Neural progenitor cell (in vitro differentiated cells): Measurements from ENCODE around the gene HYI. TPM values are rescaled to one million over a fixed set of nuclear protein-coding genes. Genes with fewer than 3 reads are reported as not detected.

Experiments
- DNase-seq: peaks from one replicate; pipeline ENCODE4 v3.0.0-alpha.2; 2016; ENCODE audit warnings: low spot score
- H2AFZ ChIP-seq: fragments of 200-600 bp; sonication (generic); replicated peaks from 2 replicates; pipeline ENCODE4 v1.6.1; 2016; ENCODE audit warnings: antibody characterized with exemption
- H3F3A ChIP-seq: fragments of 200-600 bp; sonication (generic); 2 replicates; pipeline ENCODE4 v1.6.1; 2016; ENCODE audit warnings: antibody characterized with exemption, low read depth
- H3K27ac ChIP-seq: fragments of 200-600 bp; sonication (generic); 2 replicates; pipeline ENCODE4 v1.5.1; 2016; ENCODE audit warnings: mild to moderate bottlenecking
- H3K27me3 ChIP-seq: fragments of 200-600 bp; sonication (generic); 2 replicates; pipeline ENCODE4 v1.6.1; 2016; ENCODE audit warnings: mild to moderate bottlenecking, moderate library complexity
- H3K36me3 ChIP-seq: fragments of 200-600 bp; sonication (generic); 2 replicates; pipeline ENCODE4 v1.5.1; 2016
- H3K4me1 ChIP-seq: fragments of 200-600 bp; sonication (generic); 2 replicates; pipeline ENCODE4 v1.6.1; 2016; ENCODE audit warnings: mixed run types
- H3K4me2 ChIP-seq: fragments of 200-600 bp; sonication (generic); 2 replicates; pipeline ENCODE4 v1.6.1; 2016
- H3K4me3 ChIP-seq: fragments of 200-600 bp; sonication (generic); 2 replicates; pipeline ENCODE4 v1.5.1; 2016
- H3K79me2 ChIP-seq: fragments of 200-600 bp; sonication (generic); 2 replicates; pipeline ENCODE4 v1.6.1; 2016; ENCODE audit warnings: low read depth
- H3K9ac ChIP-seq: fragments of 200-600 bp; sonication (generic); 2 replicates; pipeline ENCODE4 v1.6.1; 2016
- H3K9me3 ChIP-seq: fragments of 200-600 bp; sonication (generic); 2 replicates; pipeline ENCODE4 v1.5.1; 2016; ENCODE audit warnings: low read depth
- H4K20me1 ChIP-seq: fragments of 200-600 bp; sonication (generic); 2 replicates; pipeline ENCODE4 v1.6.1; 2016; ENCODE audit warnings: low read depth
- H3K27ac Mint-ChIP-seq: 3 replicates; pipeline ENCODE4 v1.8.0; 2021; ENCODE audit warnings: mixed read lengths
- H3K27me3 Mint-ChIP-seq: 2 replicates; pipeline ENCODE4 v1.8.0; 2022; ENCODE audit warnings: low read depth, mild to moderate bottlenecking, inconsistent platforms, moderate library complexity, mixed read lengths; ENCODE audit not compliant: insufficient read depth
- H3K36me3 Mint-ChIP-seq: 3 replicates; pipeline ENCODE4 v1.8.0; 2021; ENCODE audit warnings: mixed read lengths
- H3K4me1 Mint-ChIP-seq: 3 replicates; pipeline ENCODE4 v1.8.0; 2021; ENCODE audit warnings: mixed read lengths
- H3K4me3 Mint-ChIP-seq: 3 replicates; pipeline ENCODE4 v1.8.0; 2021; ENCODE audit warnings: mild to moderate bottlenecking, moderate library complexity, mixed read lengths
- H3K9me3 Mint-ChIP-seq: 3 replicates; pipeline ENCODE4 v1.8.0; 2020; ENCODE audit warnings: mixed read lengths
- CTCF ChIP-seq: fragments of 200-600 bp; sonication (generic); IDR thresholded peaks from 2 replicates; pipeline ENCODE4 v1.5.1; 2017; ENCODE audit warnings: antibody characterized with exemption, mild to moderate bottlenecking
- EZH2 ChIP-seq: fragments of 200-600 bp; sonication (generic); IDR thresholded peaks from 2 replicates; pipeline ENCODE4 v1.6.1; 2017; ENCODE audit warnings: antibody characterized with exemption, mild to moderate bottlenecking, moderate library complexity
- EZH2phosphoT487 ChIP-seq: fragments of 200-600 bp; sonication (generic); IDR thresholded peaks from 2 replicates; pipeline ENCODE4 v1.6.1; 2017; ENCODE audit warnings: antibody characterized with exemption
- total RNA-seq: library from RNA; depleted of rRNA; stranded (reverse); fragments of >200 nt; gene quantifications from 2 replicates; pipeline ENCODE4 v1.2.3, GENCODE V29; 2015; ENCODE audit warnings: low replicate concordance

HYI gene
- total RNA-seq, 1 donor from 2014 or later: 10.3 TPM

GRCh38 chr1:43441894-43442637, 11.7 kb downstream of the HYI start:
- no peak overlapping the region for H3K4me3 ChIP-seq
- H3K4me1 Mint-ChIP-seq: peaks cover 25% of the 10 kb centered on the region
- H2AFZ ChIP-seq: no peak overlapping the region
- H3K36me3 Mint-ChIP-seq: peaks cover 35% of the 10 kb centered on the region
- H3K9me3 Mint-ChIP-seq: no peaks in the 10 kb centered on the region
- no peak for DNase-seq
- peaks cover 5% of the 10 kb centered on the region for H3K27me3 Mint-ChIP-seq
- H3K9me3 ChIP-seq: no peaks in the 10 kb centered on the region
- H3K9ac ChIP-seq: no peak overlapping the region
- TF ChIP-seq EZH2phosphoT487 (no peak), CTCF (no peak), EZH2 (no peak)
- H4K20me1 ChIP-seq: peaks cover 3% of the 10 kb centered on the region
- H3K4me2 ChIP-seq: no peak overlapping the region
- H3K36me3 ChIP-seq: no peaks in the 10 kb centered on the region
- H3K4me1 ChIP-seq: peaks cover 5% of the 10 kb centered on the region
- no peak overlapping the region for H3K27ac Mint-ChIP-seq
- no peak overlapping the region for H3K27ac ChIP-seq
- H3K79me2 ChIP-seq: no peaks in the 10 kb centered on the region
- H3F3A ChIP-seq: no peaks in the 10 kb centered on the region
- H3K27me3 ChIP-seq: no peaks in the 10 kb centered on the region
- no peak overlapping the region for H3K4me3 Mint-ChIP-seq

GRCh38 chr1:43441166-43441893, 12.4 kb downstream of the HYI start:
- Histone ChIP-seq H3K79me2 (no peaks in the 10 kb centered on the region), H2AFZ (no peak overlapping the region), H4K20me1 (peaks cover 3% of the 10 kb centered on the region), H3K4me1 (peaks cover 5% of the 10 kb centered on the region), H3F3A (no peaks in the 10 kb centered on the region), H3K9me3 (no peaks in the 10 kb centered on the region), H3K4me2 (no peak overlapping the region), H3K27ac (no peak overlapping the region), H3K36me3 (no peaks in the 10 kb centered on the region), H3K27me3 (no peaks in the 10 kb centered on the region), H3K4me3 (no peak overlapping the region), H3K9ac (no peak overlapping the region)
- Mint-ChIP-seq H3K9me3 (no peaks in the 10 kb centered on the region), H3K27me3 (peaks cover 5% of the 10 kb centered on the region), H3K27ac (peak overlapping the region; percentile 19), H3K36me3 (peaks cover 30% of the 10 kb centered on the region), H3K4me1 (peaks cover 32% of the 10 kb centered on the region), H3K4me3 (no peak overlapping the region)
- no peak for DNase-seq
- no peak for TF ChIP-seq EZH2
- TF ChIP-seq EZH2phosphoT487: no peak
- no peak for TF ChIP-seq CTCF

DNA sequence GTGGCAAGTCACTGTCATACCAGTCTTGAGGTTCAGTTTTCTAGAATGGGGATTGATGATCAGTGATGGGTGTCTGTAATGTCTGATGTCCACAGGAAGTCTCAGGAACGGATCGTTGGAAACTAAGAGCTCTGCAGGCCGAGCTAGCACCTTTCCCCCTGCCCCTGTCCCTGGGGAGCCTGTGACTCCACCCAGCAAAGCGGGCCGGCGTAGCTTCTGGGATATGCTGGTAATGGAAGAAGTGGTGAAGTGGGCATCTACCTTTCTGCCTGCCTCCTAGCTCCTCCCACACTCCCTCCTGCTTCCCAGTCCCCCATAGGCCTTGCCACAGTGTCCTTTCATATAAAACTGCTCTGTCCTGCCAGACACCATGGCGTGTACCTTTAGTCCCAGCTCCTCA, 13.4 kb downstream of the HYI start:
- Histone ChIP-seq H3K27me3 (no peaks in the 10 kb centered on the region), H3K36me3 (no peaks in the 10 kb centered on the region), H3K9ac (no peak overlapping the region), H4K20me1 (peaks cover 3% of the 10 kb centered on the region), H3K9me3 (no peaks in the 10 kb centered on the region), H3K4me1 (peaks cover 5% of the 10 kb centered on the region), H3K4me2 (no peak overlapping the region), H3F3A (no peaks in the 10 kb centered on the region), H3K79me2 (no peaks in the 10 kb centered on the region), H2AFZ (no peak overlapping the region), H3K27ac (no peak overlapping the region), H3K4me3 (no peak overlapping the region)
- H3K4me1 Mint-ChIP-seq: peaks cover 38% of the 10 kb centered on the region
- no peak overlapping the region for H3K27ac Mint-ChIP-seq
- DNase-seq: no peak
- no peaks in the 10 kb centered on the region for H3K9me3 Mint-ChIP-seq
- H3K27me3 Mint-ChIP-seq: peaks cover 5% of the 10 kb centered on the region
- H3K36me3 Mint-ChIP-seq: peaks cover 25% of the 10 kb centered on the region
- no peak for TF ChIP-seq EZH2
- no peak for TF ChIP-seq CTCF
- TF ChIP-seq EZH2phosphoT487: no peak
- H3K4me3 Mint-ChIP-seq: no peak overlapping the region
